ENCODE results near the gene KAT8.

Gene KAT8

GRCh38 chr16:31081428-31082351 lies 35.8 kb upstream of the KAT8 start (continued):
- TF ChIP-seq PATZ1 (tag by site-specific recombination; IDR thresholded peaks at IDR 0.05) = peak; percentile 15; the same call in 1 of the 2 replicates
- TF ChIP-seq ZNF501 (tag by site-specific recombination; IDR thresholded peaks at IDR 0.05) = no peak
- TF ChIP-seq ZNF174 (tag by site-specific recombination; IDR thresholded peaks at IDR 0.05) = no peak
- TF ChIP-seq ZNF366 (tag by site-specific recombination; conservative IDR thresholded peaks at IDR 0.05) = no peak; the same call in 1 of the 2 replicates
- TF ChIP-seq ATF2 (tag by site-specific recombination; IDR thresholded peaks at IDR 0.05; ENCODE audit: low read depth) = no peak
- TF ChIP-seq ZNF707 (tag by site-specific recombination; IDR thresholded peaks at IDR 0.05) = peak; percentile 81
- TF ChIP-seq ZNF654 (tag by site-specific recombination; IDR thresholded peaks at IDR 0.05; ENCODE audit: low read depth) = no peak
- no peak for TF ChIP-seq ZNF184 (tag by site-specific recombination; IDR thresholded peaks at IDR 0.05)
- 0 out of 2 replicates have a peak, but pooled peaks have one; percentile 41 for TF ChIP-seq PRDM10 (tag by site-specific recombination; IDR thresholded peaks at IDR 0.05)
- TF ChIP-seq ZBTB20 (tag by site-specific recombination; IDR thresholded peaks at IDR 0.05) = no peak
- TF ChIP-seq KLF9 (tag by site-specific recombination; IDR thresholded peaks at IDR 0.05; ENCODE audit: low read depth) = peak; percentile 48; the same call in 1 of the 2 replicates
- no peak for TF ChIP-seq ZNF521 (tag by site-specific recombination; IDR thresholded peaks at IDR 0.05)
- TF ChIP-seq ZNF660 (tag by site-specific recombination; IDR thresholded peaks at IDR 0.05) = no peak
- TF ChIP-seq KLF10 (tag by site-specific recombination; IDR thresholded peaks at IDR 0.05) = no peak
- TF ChIP-seq ZFP41 (tag by site-specific recombination; IDR thresholded peaks at IDR 0.05; ENCODE audit: borderline replicate concordance) = no peak
- TF ChIP-seq ZNF354C (tag by site-specific recombination; IDR thresholded peaks at IDR 0.05; ENCODE audit: borderline replicate concordance, low read depth) = no peak
- TF ChIP-seq ZBTB10 (tag by site-specific recombination; IDR thresholded peaks at IDR 0.05) = no peak
- TF ChIP-seq EGR2 (tag by site-specific recombination; IDR thresholded peaks at IDR 0.05; ENCODE audit: low read depth) = no peak
- no peak for TF ChIP-seq AEBP2 (tag by site-specific recombination; IDR thresholded peaks at IDR 0.05; ENCODE audit: borderline replicate concordance)
- 0 out of 2 replicates have a peak, but pooled peaks have one; percentile 4 for TF ChIP-seq SP7 (tag by site-specific recombination; IDR thresholded peaks at IDR 0.05)
- no peak for TF ChIP-seq ZBTB11 (tag by site-specific recombination; conservative IDR thresholded peaks at IDR 0.05; ENCODE audit: low read depth)
- no peak for TF ChIP-seq ZNF16 (tag by site-specific recombination; IDR thresholded peaks at IDR 0.05; ENCODE audit: low read depth)
- no peak for TF ChIP-seq ZNF571 (tag by site-specific recombination; IDR thresholded peaks at IDR 0.05)

Measured in HEK293 (cell line).